ENCODE data around the gene PXDN.

PXDN gene

GRCh38 chr2:1670636-1671035 lies 73.7 kb downstream of the PXDN start:
- no peaks in the 10 kb centered on the region for H3K9me3 Mint-ChIP-seq
- no peak for ATAC-seq (replicated peaks; ENCODE audit: extremely low read depth, poor library complexity, severe bottlenecking)
- no peaks in the 10 kb centered on the region for H3K27me3 Mint-ChIP-seq
- H3K4me1 Mint-ChIP-seq: no peaks in the 10 kb centered on the region
- no peak overlapping the region for H3K4me3 Mint-ChIP-seq
- DNase-seq (ENCODE audit: low spot score in 2 of 2): no peak
- no peak overlapping the region for H3K27ac Mint-ChIP-seq (ENCODE audit: low read depth)
- no peaks in the 10 kb centered on the region for H3K36me3 Mint-ChIP-seq (ENCODE audit: insufficient read depth)

- Mint-ChIP-seq H3K27me3 (no peaks in the 10 kb centered on the region), H3K4me3 (no peak overlapping the region), H3K27ac (ENCODE audit: low read depth) (no peak overlapping the region), H3K36me3 (ENCODE audit: insufficient read depth) (no peaks in the 10 kb centered on the region), H3K4me1 (no peaks in the 10 kb centered on the region), H3K9me3 (no peaks in the 10 kb centered on the region)
- no peak for ATAC-seq (replicated peaks; ENCODE audit: extremely low read depth, poor library complexity, severe bottlenecking)
- DNase-seq (ENCODE audit: low spot score in 2 of 2): no peak
Measured at GRCh38 chr2:1665761-1666505, 78.4 kb downstream of the PXDN start.

DNA sequence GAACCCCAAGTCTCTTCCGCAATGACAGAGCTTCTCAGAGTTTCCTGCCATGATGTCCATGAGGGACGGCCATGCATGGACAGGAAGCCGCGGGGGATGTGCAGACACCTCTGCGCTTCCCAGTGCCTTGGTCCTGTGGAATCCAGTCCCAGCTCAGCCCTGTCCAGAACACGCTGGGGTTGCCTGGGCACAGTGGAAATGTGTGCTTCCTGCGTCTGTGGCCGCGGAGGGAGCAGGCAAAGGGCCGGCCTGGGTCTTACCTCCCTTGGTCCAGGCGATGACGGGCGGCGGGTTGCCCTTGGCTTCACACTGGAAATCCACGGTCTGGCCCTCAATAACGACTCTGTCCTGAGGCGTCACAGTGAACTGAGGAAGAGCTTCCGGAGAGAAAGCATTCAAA lies 79.6 kb downstream of the PXDN start:
- Mint-ChIP-seq H3K27me3 (no peaks in the 10 kb centered on the region), H3K36me3 (ENCODE audit: insufficient read depth) (no peaks in the 10 kb centered on the region), H3K4me3 (no peak overlapping the region), H3K4me1 (no peaks in the 10 kb centered on the region), H3K27ac (ENCODE audit: low read depth) (no peak overlapping the region), H3K9me3 (no peaks in the 10 kb centered on the region)
- DNase-seq (ENCODE audit: low spot score in 2 of 2) (no peak), ATAC-seq (replicated peaks; ENCODE audit: extremely low read depth, poor library complexity, severe bottlenecking) (no peak)

DNA sequence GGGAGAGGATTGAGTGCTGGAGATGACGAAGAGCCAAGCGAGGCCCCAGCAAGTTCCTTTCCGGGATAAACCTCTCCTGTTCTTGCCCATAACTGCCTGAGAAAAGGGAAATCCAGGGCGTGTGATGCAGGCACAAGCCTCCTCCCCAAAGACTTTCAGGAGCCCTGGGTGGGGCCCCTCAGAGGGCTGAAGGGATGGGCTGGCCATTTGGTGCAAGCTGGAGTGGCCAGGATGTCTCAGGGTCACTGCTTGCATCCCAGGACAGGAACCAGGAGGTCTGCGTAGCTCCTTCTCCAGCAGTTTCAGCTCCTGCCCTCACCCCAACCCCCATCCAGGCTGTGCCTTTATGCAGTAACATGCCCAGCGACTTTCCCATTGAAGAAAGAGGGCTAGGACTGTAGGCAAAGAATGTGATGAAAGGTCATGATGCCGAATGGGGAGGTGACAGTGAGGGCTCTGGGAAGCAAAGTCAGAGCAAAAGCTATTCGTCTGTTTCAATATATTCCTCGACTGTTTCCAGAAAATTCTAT lies 80.2 kb downstream of the PXDN start:
- DNase-seq (ENCODE audit: low spot score in 2 of 2): no peak
- Mint-ChIP-seq H3K4me1 (no peaks in the 10 kb centered on the region), H3K27ac (ENCODE audit: low read depth) (no peak overlapping the region), H3K4me3 (no peak overlapping the region), H3K36me3 (ENCODE audit: insufficient read depth) (no peaks in the 10 kb centered on the region), H3K27me3 (no peaks in the 10 kb centered on the region), H3K9me3 (no peaks in the 10 kb centered on the region)
- no peak for ATAC-seq (replicated peaks; ENCODE audit: extremely low read depth, poor library complexity, severe bottlenecking)

- no peak overlapping the region for H3K27ac Mint-ChIP-seq (ENCODE audit: low read depth)
- DNase-seq (ENCODE audit: low spot score in 2 of 2) (no peak), ATAC-seq (replicated peaks; ENCODE audit: extremely low read depth, poor library complexity, severe bottlenecking) (no peak)
- no peaks in the 10 kb centered on the region for H3K27me3 Mint-ChIP-seq
- H3K36me3 Mint-ChIP-seq (ENCODE audit: insufficient read depth): no peaks in the 10 kb centered on the region
- H3K4me1 Mint-ChIP-seq: no peaks in the 10 kb centered on the region
- no peaks in the 10 kb centered on the region for H3K9me3 Mint-ChIP-seq
- no peak overlapping the region for H3K4me3 Mint-ChIP-seq
Measured at GRCh38 chr2:1663621-1664020, 80.7 kb downstream of the PXDN start.

DNA sequence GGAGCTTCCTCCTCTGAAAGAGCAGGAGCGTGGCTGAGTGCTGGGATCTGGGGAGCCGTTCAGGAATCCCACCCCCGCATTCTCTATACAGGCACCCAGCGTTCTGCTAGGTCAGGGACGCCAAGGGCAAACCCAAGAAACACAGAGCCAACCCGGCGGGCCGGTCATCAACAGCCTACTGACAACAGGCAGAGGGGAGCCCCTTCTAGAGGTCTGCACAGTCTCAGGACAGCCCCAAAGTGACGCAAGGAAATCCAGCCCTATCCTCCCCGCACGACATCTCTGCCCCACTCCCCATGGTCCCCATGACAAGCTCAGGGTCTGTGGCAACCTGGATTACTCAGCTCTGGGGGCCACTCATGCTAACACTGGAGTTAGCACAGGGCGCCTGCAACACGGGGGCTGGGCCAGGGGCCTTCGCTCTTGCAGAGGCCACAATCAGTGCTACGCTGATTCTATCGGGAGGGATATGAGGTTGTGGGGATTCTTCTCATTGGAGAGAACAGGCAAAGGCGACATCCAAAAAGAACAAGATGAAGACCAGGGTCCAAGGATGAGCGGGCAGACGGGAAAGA lies 81.6 kb downstream of the PXDN start:
- Mint-ChIP-seq H3K36me3 (ENCODE audit: insufficient read depth) (no peaks in the 10 kb centered on the region), H3K4me1 (no peaks in the 10 kb centered on the region), H3K27me3 (no peaks in the 10 kb centered on the region), H3K27ac (ENCODE audit: low read depth) (no peak overlapping the region), H3K9me3 (no peaks in the 10 kb centered on the region), H3K4me3 (no peak overlapping the region)
- ATAC-seq (replicated peaks; ENCODE audit: extremely low read depth, poor library complexity, severe bottlenecking) (no peak), DNase-seq (ENCODE audit: low spot score in 2 of 2) (no peak)

GRCh38 chr2:1661891-1662605 lies 82.3 kb downstream of the PXDN start:
- H3K9me3 Mint-ChIP-seq: no peaks in the 10 kb centered on the region
- H3K27ac Mint-ChIP-seq (ENCODE audit: low read depth): no peak overlapping the region
- no peak for DNase-seq (ENCODE audit: low spot score in 2 of 2)
- ATAC-seq (replicated peaks; ENCODE audit: extremely low read depth, poor library complexity, severe bottlenecking): no peak
- no peaks in the 10 kb centered on the region for H3K36me3 Mint-ChIP-seq (ENCODE audit: insufficient read depth)
- no peaks in the 10 kb centered on the region for H3K27me3 Mint-ChIP-seq
- H3K4me3 Mint-ChIP-seq: no peak overlapping the region
- no peaks in the 10 kb centered on the region for H3K4me1 Mint-ChIP-seq

DNA sequence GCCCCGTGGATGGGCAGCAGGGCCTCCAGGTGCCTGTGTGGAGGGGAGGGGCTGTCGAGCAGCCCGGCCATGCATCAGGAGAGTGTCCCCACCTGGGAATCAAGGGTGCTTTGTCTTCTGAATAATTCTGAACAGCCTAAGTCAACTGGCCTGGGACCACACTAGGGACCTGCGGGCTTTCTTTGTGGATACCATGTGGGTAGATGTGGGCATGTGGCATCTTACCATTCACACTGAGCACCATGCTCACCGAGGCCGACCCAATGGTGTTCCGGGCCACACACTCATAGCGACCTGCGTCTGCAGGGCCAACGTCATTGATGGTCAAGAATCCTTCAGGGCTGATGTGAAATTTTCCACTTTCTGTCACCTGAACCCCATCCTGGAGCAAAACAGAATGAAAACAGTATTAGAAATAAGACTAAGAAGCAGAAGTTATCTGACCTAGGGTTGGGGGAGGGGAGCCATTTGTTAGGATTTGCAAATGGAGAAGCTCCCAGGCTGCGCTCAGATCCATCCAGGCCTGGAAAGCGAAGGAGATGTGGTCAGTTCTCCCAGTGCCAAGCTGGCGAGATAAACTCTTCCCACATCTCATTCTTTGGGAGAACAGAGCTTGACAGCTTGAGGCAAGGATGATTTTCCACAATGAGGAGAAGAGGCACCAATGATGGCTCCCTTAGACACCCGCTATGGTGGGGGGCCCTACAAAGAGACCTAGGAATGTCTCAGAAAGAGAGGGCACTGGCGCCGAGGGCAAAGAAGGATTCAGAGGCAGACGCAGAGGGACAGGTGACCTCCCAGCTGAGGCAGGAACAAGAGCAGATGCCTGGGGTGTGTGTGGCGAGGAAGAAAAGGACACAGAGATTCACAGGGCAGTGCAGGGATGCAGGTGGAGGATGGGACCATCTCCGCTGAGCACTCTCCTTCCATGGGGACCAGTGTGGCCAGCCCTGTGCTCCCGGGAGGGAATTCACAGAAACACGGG lies 83.4 kb downstream of the PXDN start:
- Mint-ChIP-seq H3K4me3 (no peak overlapping the region), H3K9me3 (no peaks in the 10 kb centered on the region), H3K4me1 (no peaks in the 10 kb centered on the region), H3K27me3 (no peaks in the 10 kb centered on the region), H3K27ac (ENCODE audit: low read depth) (no peak overlapping the region), H3K36me3 (ENCODE audit: insufficient read depth) (no peaks in the 10 kb centered on the region)
- ATAC-seq (replicated peaks; ENCODE audit: extremely low read depth, poor library complexity, severe bottlenecking) (no peak), DNase-seq (ENCODE audit: low spot score in 2 of 2) (no peak)

GRCh38 chr2:1659951-1660565 lies 84.3 kb downstream of the PXDN start:
- no peak overlapping the region for H3K4me3 Mint-ChIP-seq
- H3K4me1 Mint-ChIP-seq: no peaks in the 10 kb centered on the region
- H3K27me3 Mint-ChIP-seq: no peaks in the 10 kb centered on the region
- H3K27ac Mint-ChIP-seq (ENCODE audit: low read depth): no peak overlapping the region
- no peaks in the 10 kb centered on the region for H3K36me3 Mint-ChIP-seq (ENCODE audit: insufficient read depth)
- DNase-seq (ENCODE audit: low spot score in 2 of 2): no peak
- no peaks in the 10 kb centered on the region for H3K9me3 Mint-ChIP-seq
- ATAC-seq (replicated peaks; ENCODE audit: extremely low read depth, poor library complexity, severe bottlenecking): no peak

- Mint-ChIP-seq H3K4me1 (no peaks in the 10 kb centered on the region), H3K36me3 (ENCODE audit: insufficient read depth) (no peaks in the 10 kb centered on the region), H3K9me3 (no peaks in the 10 kb centered on the region), H3K4me3 (no peak overlapping the region), H3K27me3 (no peaks in the 10 kb centered on the region), H3K27ac (ENCODE audit: low read depth) (no peak overlapping the region)
- ATAC-seq (replicated peaks; ENCODE audit: extremely low read depth, poor library complexity, severe bottlenecking): no peak
- no peak for DNase-seq (ENCODE audit: low spot score in 2 of 2)
Measured at GRCh38 chr2:1658394-1659151, 85.7 kb downstream of the PXDN start.

DNA sequence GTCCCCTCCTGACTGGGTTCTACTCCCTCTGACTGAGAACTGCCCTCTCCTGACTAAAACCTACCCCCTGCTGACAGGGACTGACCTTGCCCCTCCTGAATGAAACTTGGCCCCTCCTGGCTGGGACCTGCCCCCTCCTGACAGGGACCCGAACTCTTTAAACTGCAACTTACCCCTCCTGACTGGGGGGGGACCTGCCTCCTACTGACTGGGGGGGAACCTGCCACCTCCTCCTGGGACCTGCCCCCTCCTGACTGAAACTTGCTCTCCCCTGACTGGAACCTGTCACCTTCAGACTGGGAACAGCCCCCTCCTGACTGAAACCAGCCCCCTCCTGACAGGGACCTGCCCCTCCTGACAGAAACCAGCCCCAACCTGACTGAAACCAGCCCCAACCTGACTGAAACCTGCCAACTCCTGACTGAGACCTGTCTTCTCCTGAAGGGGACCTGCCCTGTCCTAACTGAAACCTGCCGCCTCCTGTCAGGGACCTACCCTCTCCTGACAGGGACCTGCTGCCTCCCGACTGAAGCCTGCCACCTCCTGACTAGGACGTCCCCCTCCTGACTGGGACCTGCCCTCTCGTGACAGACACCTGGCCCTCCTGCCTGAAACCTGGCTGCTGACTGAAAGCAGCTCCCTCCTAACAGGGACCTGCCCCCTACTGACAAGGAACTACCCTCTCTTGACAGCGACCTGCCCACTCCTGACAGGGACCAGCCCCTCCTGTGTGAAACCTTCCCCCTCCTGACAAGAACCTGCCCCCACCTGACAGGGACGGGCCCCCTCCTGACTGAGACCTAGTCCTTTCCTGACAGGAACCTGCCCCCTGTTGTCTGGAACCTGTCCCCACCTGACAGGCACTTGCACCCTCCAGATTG lies 87.1 kb downstream of the PXDN start:
- H3K4me1 Mint-ChIP-seq: no peaks in the 10 kb centered on the region
- H3K9me3 Mint-ChIP-seq: no peaks in the 10 kb centered on the region
- ATAC-seq (replicated peaks; ENCODE audit: extremely low read depth, poor library complexity, severe bottlenecking) (no peak), DNase-seq (ENCODE audit: low spot score in 2 of 2) (no peak)
- no peaks in the 10 kb centered on the region for H3K27me3 Mint-ChIP-seq
- H3K36me3 Mint-ChIP-seq (ENCODE audit: insufficient read depth): no peaks in the 10 kb centered on the region
- no peak overlapping the region for H3K4me3 Mint-ChIP-seq
- no peak overlapping the region for H3K27ac Mint-ChIP-seq (ENCODE audit: low read depth)

Data from central memory CD8-positive, alpha-beta T cell (primary cell).